GM19043 (cell line): ENCODE results near the gene SPOCK2.

Experiments used
- ATAC-seq: cut with Tn5 transposase; IDR thresholded peaks from one replicate; pipeline ENCODE4 v1.9.1; 2021; ENCODE audit warnings: low read depth; ENCODE audit not compliant: unreplicated experiment

The SPOCK2 gene

GRCh38 chr10:72059843-72060822, 28.2 kb downstream of the SPOCK2 start:
- no peak for ATAC-seq

GRCh38 chr10:72058989-72059842, 29.1 kb downstream of the SPOCK2 start:
- ATAC-seq, result no peak

- no peak for ATAC-seq
Observed at GRCh38 chr10:72058347-72058898, 29.9 kb downstream of the SPOCK2 start.

- no peak for ATAC-seq
Observed at GRCh38 chr10:72056932-72057751, 31.2 kb downstream of the SPOCK2 start.

GRCh38 chr10:72056113-72056512, 32.2 kb downstream of the SPOCK2 start:
- no peak for ATAC-seq

- no peak for ATAC-seq
Observed at GRCh38 chr10:72053690-72054089, 34.7 kb downstream of the SPOCK2 start.

GRCh38 chr10:72050873-72051272, 37.5 kb downstream of the SPOCK2 start:
- no peak for ATAC-seq

- ATAC-seq, result no peak
Observed at GRCh38 chr10:72049969-72050781, 38.2 kb downstream of the SPOCK2 start.

- no peak for ATAC-seq
Observed at GRCh38 chr10:72049472-72049871, 38.9 kb downstream of the SPOCK2 start.

- no peak for ATAC-seq
Observed at GRCh38 chr10:72048450-72049124, 39.8 kb downstream of the SPOCK2 start.

- ATAC-seq, result no peak
Observed at GRCh38 chr10:72045586-72045985, 42.8 kb downstream of the SPOCK2 start.

GRCh38 chr10:72044417-72045041, 43.8 kb downstream of the SPOCK2 start:
- ATAC-seq, result no peak

- ATAC-seq, result no peak
Observed at GRCh38 chr10:72043016-72043834, 45.1 kb downstream of the SPOCK2 start.

- no peak for ATAC-seq
Observed at GRCh38 chr10:72041491-72041890, 46.9 kb downstream of the SPOCK2 start.

- ATAC-seq, result no peak
Observed at GRCh38 chr10:72039377-72039776, 49.0 kb downstream of the SPOCK2 start.

GRCh38 chr10:72038458-72039001, 49.8 kb downstream of the SPOCK2 start:
- no peak for ATAC-seq

- no peak for ATAC-seq
Observed at GRCh38 chr10:72037811-72038210, 50.5 kb downstream of the SPOCK2 start.
